H9 (cell line): ENCODE data around the gene GRIP2. TPM values are rescaled to one million over a fixed set of nuclear protein-coding genes. Genes with fewer than 3 reads are reported as not detected.

Source experiments
- DNase-seq: peaks from one replicate; pipeline ENCODE4 v3.0.0-alpha.2; 2017
- H2AFZ ChIP-seq: one replicate; pipeline ENCODE4 v1.6.1; 2013; ENCODE audit warnings: mild to moderate bottlenecking, low read length, control low read depth, moderate library complexity
- H2AK5ac ChIP-seq: 2 replicates; pipeline ENCODE4 v1.6.1; 2013; ENCODE audit warnings: low read length, control low read depth, mixed read lengths; ENCODE audit not compliant: insufficient read length
- H2BK120ac ChIP-seq: one replicate; pipeline ENCODE4 v1.6.1; 2013; ENCODE audit warnings: low read depth, mild to moderate bottlenecking, low read length, control low read depth, inconsistent platforms; ENCODE audit not compliant: poor library complexity, severe bottlenecking
- H2BK12ac ChIP-seq: 2 replicates; pipeline ENCODE4 v1.6.1; 2013; ENCODE audit warnings: low read length, control low read depth, mixed read lengths, low read depth; ENCODE audit not compliant: insufficient read length
- H2BK15ac ChIP-seq: 2 replicates; pipeline ENCODE4 v1.6.1; 2013; ENCODE audit warnings: low read depth, low read length, control low read depth
- H2BK20ac ChIP-seq: one replicate; pipeline ENCODE4 v1.6.1; 2013; ENCODE audit warnings: low read depth, mild to moderate bottlenecking, low read length, control low read depth, inconsistent platforms; ENCODE audit not compliant: poor library complexity, severe bottlenecking
- H2BK5ac ChIP-seq: 2 replicates; pipeline ENCODE4 v1.6.1; 2013; ENCODE audit warnings: low read length, control low read depth, mixed read lengths; ENCODE audit not compliant: insufficient read length
- H3K14ac ChIP-seq: 2 replicates; pipeline ENCODE4 v1.6.1; 2013; ENCODE audit warnings: low read length, control low read depth; ENCODE audit not compliant: insufficient read depth
- H3K18ac ChIP-seq: 2 replicates; pipeline ENCODE4 v1.6.1; 2013; ENCODE audit warnings: low read depth, mild to moderate bottlenecking, mixed read lengths, low read length, control low read depth; ENCODE audit not compliant: insufficient read length
- H3K23ac ChIP-seq: 2 replicates; pipeline ENCODE4 v1.6.1; 2013; ENCODE audit warnings: low read length, control low read depth, mixed read lengths, low read depth; ENCODE audit not compliant: insufficient read length
- H3K23me2 ChIP-seq: 2 replicates; pipeline ENCODE4 v1.6.1; 2013; ENCODE audit warnings: low read depth, mild to moderate bottlenecking, mixed read lengths, low read length, control low read depth; ENCODE audit not compliant: insufficient read length, poor library complexity, severe bottlenecking
- H3K27ac ChIP-seq: 2 replicates; pipeline ENCODE4 v1.5.1; 2013; ENCODE audit warnings: low read length, control low read depth, mixed read lengths, low read depth; ENCODE audit not compliant: insufficient read length
- H3K27me3 ChIP-seq: 2 replicates; pipeline ENCODE4 v1.6.1; 2013; ENCODE audit warnings: low read length, control low read depth, inconsistent platforms; ENCODE audit not compliant: insufficient read depth
- H3K4ac ChIP-seq: 2 replicates; pipeline ENCODE4 v1.6.1; 2013; ENCODE audit warnings: low read depth, mild to moderate bottlenecking, control low read depth, inconsistent platforms, low read length, moderate library complexity
- H3K4me1 ChIP-seq: 2 replicates; pipeline ENCODE4 v1.6.1; 2013; ENCODE audit warnings: low read length, control low read depth, inconsistent platforms; ENCODE audit not compliant: insufficient read depth
- H3K4me2 ChIP-seq: 2 replicates; pipeline ENCODE4 v1.6.1; 2013; ENCODE audit warnings: low read length, control low read depth, mixed read lengths; ENCODE audit not compliant: insufficient read length, insufficient read depth
- H3K56ac ChIP-seq: 2 replicates; pipeline ENCODE4 v1.6.1; 2013; ENCODE audit warnings: low read depth, mild to moderate bottlenecking, mixed read lengths, low read length, control low read depth; ENCODE audit not compliant: insufficient read length
- H3K79me1 ChIP-seq: 2 replicates; pipeline ENCODE4 v1.6.1; 2013; ENCODE audit warnings: low read depth, mild to moderate bottlenecking, moderate library complexity, low read length, control low read depth, inconsistent platforms; ENCODE audit not compliant: insufficient read depth, poor library complexity, severe bottlenecking
- H3K79me2 ChIP-seq: 2 replicates; pipeline ENCODE4 v1.6.1; 2013; ENCODE audit warnings: low read length, control low read depth, inconsistent platforms; ENCODE audit not compliant: insufficient read depth
- H3K9ac ChIP-seq: 2 replicates; pipeline ENCODE4 v1.6.1; 2013; ENCODE audit warnings: low read length, control low read depth, mixed read lengths; ENCODE audit not compliant: insufficient read length; ENCODE audit errors: extremely low read depth
- H3K9me3 ChIP-seq: one replicate; pipeline ENCODE4 v1.6.1; 2013; ENCODE audit warnings: low read depth, low read length, inconsistent platforms; ENCODE audit not compliant: control insufficient read depth
- H3T11ph ChIP-seq: one replicate; pipeline ENCODE4 v1.6.1; 2013; ENCODE audit warnings: mild to moderate bottlenecking, low read length, control low read depth, inconsistent platforms
- H4K20me1 ChIP-seq: one replicate; pipeline ENCODE4 v1.6.1; 2013; ENCODE audit not compliant: control insufficient read depth, insufficient read length, insufficient read depth
- H4K5ac ChIP-seq: 2 replicates; pipeline ENCODE4 v1.6.1; 2013; ENCODE audit warnings: low read depth, mild to moderate bottlenecking, mixed read lengths, low read length, control low read depth; ENCODE audit not compliant: insufficient read length
- H4K8ac ChIP-seq: replicated peaks from 2 replicates; pipeline ENCODE4 v1.6.1; 2013; ENCODE audit warnings: low read length, control low read depth, mixed read lengths, low read depth; ENCODE audit not compliant: insufficient read length
- H4K91ac ChIP-seq: 2 replicates; pipeline ENCODE4 v1.6.1; 2013; ENCODE audit warnings: low read depth, mild to moderate bottlenecking, moderate library complexity, mixed read lengths, low read length, control low read depth; ENCODE audit not compliant: insufficient read length
- H3K27ac Mint-ChIP-seq, 3 experiments: 2 replicates in 2 of 3; 3 replicates in 1 of 3; pipeline ENCODE4 v1.8.0; 2020 to 2021; ENCODE audit warnings: mixed read lengths in 3 of 3, mild to moderate bottlenecking in 1 of 3, moderate library complexity in 1 of 3
- H3K27me3 Mint-ChIP-seq: 2 replicates; pipeline ENCODE4 v1.8.0; 2021; ENCODE audit warnings: low read depth, mild to moderate bottlenecking, moderate library complexity, mixed read lengths
- H3K36me3 Mint-ChIP-seq, 3 experiments: 2 replicates in 2 of 3; 3 replicates in 1 of 3; pipeline ENCODE4 v1.8.0; 2020 to 2021; ENCODE audit warnings: low read depth in 3 of 3, mixed read lengths in 3 of 3; ENCODE audit not compliant: insufficient read depth in 1 of 3
- H3K4me1 Mint-ChIP-seq, 2 experiments: 2 replicates each; pipeline ENCODE4 v1.8.0; 2020; ENCODE audit warnings: mixed read lengths in 2 of 2
- H3K4me3 Mint-ChIP-seq, 2 experiments: 2 replicates in 1 of 2; 3 replicates in 1 of 2; pipeline ENCODE4 v1.8.0; 2020 to 2021; ENCODE audit warnings: mild to moderate bottlenecking in 2 of 2, mixed read lengths in 2 of 2, moderate library complexity in 1 of 2
- H3K9me3 Mint-ChIP-seq, 2 experiments: 2 replicates in 1 of 2; 3 replicates in 1 of 2; pipeline ENCODE4 v1.8.0; 2020; ENCODE audit warnings: mild to moderate bottlenecking in 2 of 2, mixed read lengths in 2 of 2, moderate library complexity in 1 of 2
- CTCF ChIP-seq: fragments of 200-600 bp; sonication (generic); conservative IDR thresholded peaks from 3 replicates; pipeline ENCODE4 v1.8.0; 2021; ENCODE audit warnings: antibody characterized with exemption, mild to moderate bottlenecking
- WGBS: extraction: QIAGEN DNeasy Blood & Tissue Kit; methylation state at CpG from one replicate; pipeline ENCODE4 v1.1.7; 2013; ENCODE audit warnings: missing lambda C conversion rate, low lambda C conversion rate, mixed read lengths; ENCODE audit not compliant: insufficient read length; ENCODE audit errors: extremely low coverage; 5-methylcytosine and 5-hydroxymethylcytosine counted together
- total RNA-seq: library from RNA; stranded (reverse); gene quantifications from 2 replicates; pipeline ENCODE4 v1.2.1, GENCODE V29; 2021

GRIP2 gene
- total RNA-seq, 1 experiment from 2014 or later, result 3.1 TPM

DNA sequence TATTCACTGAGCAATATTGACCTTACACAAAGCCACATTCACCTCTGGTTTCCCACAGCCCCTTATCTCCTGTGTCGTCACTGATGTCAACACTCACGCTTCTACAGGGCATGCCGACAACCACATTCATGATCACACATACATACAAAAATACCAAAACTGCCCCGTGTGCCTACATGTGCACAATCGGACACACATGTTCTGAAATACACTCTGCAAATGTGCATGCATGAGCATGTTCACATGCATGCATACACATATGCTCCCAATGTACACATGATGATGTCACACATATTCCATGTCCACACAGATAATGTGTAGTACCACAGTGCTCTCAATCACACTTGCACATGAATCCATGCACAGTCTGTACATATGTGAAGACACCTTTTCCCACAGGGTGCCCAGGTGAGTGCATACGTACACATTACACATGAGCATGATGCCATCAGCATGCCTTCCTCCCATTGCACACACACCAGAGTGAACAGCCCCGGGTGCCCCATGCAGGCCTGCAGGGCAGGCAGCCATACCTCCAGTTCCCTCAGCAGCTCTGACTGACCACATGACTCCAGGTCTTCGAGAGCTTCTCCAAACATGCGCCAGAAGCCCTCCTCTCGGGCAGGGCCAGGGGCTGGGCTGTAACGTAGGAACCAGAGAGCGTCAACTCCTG is 37.0 kb downstream of the GRIP2 start:
- no peak overlapping the region for H4K5ac ChIP-seq
- no peak overlapping the region for H2BK20ac ChIP-seq
- no peak overlapping the region for H3K27ac ChIP-seq
- H2BK5ac ChIP-seq, result no peak overlapping the region
- no peaks in the 10 kb centered on the region for H4K20me1 ChIP-seq
- H3K79me1 ChIP-seq, result no peaks in the 10 kb centered on the region
- no peaks in the 10 kb centered on the region for H3K9me3 ChIP-seq
- no peaks in the 10 kb centered on the region; the same call in 1 of the 2 replicates for H3K27me3 ChIP-seq
- H2AK5ac ChIP-seq, result no peak overlapping the region
- H3K9ac ChIP-seq, result no peak overlapping the region
- no peak overlapping the region for H3K23ac ChIP-seq
- no peak overlapping the region for H4K8ac ChIP-seq
- H3K4ac ChIP-seq, result no peak overlapping the region
- Mint-ChIP-seq H3K27ac (0 out of 7 replicates have a peak overlapping the region, but pooled peaks of 1 of the 3 experiments have one; percentile 44), H3K9me3 (peaks cover 12 to 18% of the 10 kb centered on the region in 2 experiments), H3K36me3 (peaks cover 6 to 8% (median 8%) of the 10 kb centered on the region in 3 experiments; a peak in 6 of 7 replicates), H3K27me3 (peaks cover 23% of the 10 kb centered on the region), H3K4me3 (no peak overlapping the region), H3K4me1 (no peaks in the 10 kb centered on the region)
- no peak overlapping the region for H3K56ac ChIP-seq
- H2BK12ac ChIP-seq, result no peak overlapping the region
- H2BK120ac ChIP-seq, result no peak overlapping the region
- no peak for DNase-seq
- H3K4me1 ChIP-seq, result no peaks in the 10 kb centered on the region
- no peak overlapping the region for H2BK15ac ChIP-seq
- no peak overlapping the region for H3K14ac ChIP-seq
- H2AFZ ChIP-seq, result no peak overlapping the region
- H3T11ph ChIP-seq, result no peak overlapping the region
- H3K23me2 ChIP-seq, result no peaks in the 10 kb centered on the region
- no peak overlapping the region for H4K91ac ChIP-seq
- no peak for TF ChIP-seq CTCF
- no peaks in the 10 kb centered on the region for H3K79me2 ChIP-seq
- no CpG with 5 or more reads among the region's 12 CpGs for WGBS
- no peak overlapping the region for H3K4me2 ChIP-seq
- no peak overlapping the region for H3K18ac ChIP-seq
